AG08396 (cell line): ENCODE measurements around the gene ADAMTS13.
"Not testable (repeated sequence)": the region's sequence is repeated elsewhere in the genome, so short reads cannot be mapped to it uniquely, and the experiment has no call there.

Source experiments
- DNase-seq: peaks from one replicate; pipeline ENCODE4 v3.0.0; 2012; ENCODE audit warnings: low spot score, mixed read lengths

The ADAMTS13 gene

DNA sequence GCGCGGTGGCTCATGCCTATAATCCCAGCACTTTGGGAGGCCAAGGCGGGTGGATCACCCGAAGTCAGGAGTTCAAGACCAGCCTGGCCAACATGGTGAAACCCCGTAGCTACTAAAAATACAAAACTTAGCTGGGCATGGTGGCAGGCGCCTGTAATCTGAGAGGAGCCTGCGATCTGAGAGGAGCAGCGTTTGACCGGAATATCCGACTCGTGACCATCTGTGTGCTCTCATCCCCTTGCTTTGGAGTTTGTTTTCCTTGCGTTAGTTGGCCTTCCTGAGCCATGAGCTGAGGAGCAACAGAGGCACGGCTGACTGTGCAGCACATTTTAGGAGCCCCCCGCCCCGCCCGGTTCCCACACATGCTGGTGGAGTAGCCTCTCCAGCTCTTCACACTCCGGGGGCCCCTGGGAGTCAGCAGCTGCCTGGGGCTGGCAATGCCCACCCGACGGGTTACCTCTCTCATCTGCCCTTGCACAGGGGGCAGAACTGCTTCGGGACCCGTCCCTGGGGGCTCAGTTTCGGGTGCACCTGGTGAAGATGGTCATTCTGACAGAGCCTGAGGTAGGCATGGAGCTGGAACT is 3.0 kb downstream of the ADAMTS13 start:
- no peak for DNase-seq

DNA sequence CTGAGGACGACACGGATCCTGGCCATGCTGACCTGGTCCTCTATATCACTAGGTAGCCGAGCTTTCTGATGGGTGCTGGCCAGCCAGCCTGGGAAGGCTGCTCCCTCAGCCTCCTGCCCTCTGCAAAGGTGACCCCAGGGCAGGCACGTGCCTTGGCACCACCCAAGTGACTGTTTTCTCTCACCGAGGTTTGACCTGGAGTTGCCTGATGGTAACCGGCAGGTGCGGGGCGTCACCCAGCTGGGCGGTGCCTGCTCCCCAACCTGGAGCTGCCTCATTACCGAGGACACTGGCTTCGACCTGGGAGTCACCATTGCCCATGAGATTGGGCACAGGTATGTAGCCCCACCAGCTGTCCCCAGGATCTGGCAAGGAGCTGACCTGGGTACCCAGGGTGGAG is 3.8 kb downstream of the ADAMTS13 start:
- no peak for DNase-seq

DNA sequence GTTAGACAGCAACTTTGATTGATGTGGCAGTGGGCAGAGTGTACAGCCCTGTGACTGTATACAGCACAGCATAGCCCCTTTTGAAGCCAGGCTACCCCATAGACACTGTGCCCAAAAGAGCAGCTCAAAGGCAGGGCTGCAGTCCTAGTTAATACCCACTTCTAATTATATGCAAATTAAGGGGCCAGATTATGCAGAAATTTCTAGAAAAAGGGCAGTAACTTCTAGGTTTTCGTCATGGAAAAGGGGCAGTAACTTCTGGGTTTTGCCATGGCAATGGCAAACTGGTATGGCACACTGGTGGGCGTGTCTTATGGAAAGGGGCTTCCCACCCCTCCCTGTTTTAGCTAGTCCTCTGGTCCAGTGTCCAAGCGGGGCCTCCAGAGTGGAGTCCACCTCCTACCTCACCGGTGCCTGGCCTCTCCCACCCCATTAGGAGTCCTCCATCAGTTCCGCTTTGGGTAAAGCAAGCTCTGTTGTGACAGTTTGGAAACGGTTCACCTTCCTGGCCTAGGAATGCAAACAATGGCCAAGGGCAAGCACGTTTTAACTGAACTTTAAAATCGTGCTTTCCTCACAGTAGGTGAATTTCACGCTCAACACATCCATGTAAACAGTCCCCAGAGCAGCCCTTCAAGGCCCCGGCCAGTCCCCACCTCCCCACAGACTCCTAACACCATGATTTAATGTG is 5.6 kb downstream of the ADAMTS13 start:
- no peak for DNase-seq

DNA sequence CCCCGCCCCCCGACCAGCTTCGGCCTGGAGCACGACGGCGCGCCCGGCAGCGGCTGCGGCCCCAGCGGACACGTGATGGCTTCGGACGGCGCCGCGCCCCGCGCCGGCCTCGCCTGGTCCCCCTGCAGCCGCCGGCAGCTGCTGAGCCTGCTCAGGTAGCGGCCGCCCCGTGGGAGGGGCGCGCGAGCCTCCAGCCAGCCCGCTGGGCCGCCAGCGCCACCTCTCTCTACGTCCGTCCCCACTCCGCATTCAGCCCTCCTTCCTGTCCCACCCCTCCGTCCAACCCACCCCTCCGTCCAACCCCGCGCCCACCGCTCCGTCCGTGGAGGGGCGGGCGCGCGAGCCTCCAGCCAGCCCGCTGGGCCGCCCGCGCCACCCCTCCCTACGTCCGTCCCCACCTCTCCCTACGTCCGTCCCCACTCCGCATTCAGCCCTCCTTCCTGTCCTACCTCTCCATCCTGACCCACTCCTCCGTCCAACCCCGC is 6.5 kb downstream of the ADAMTS13 start:
- peak; percentile 51 for DNase-seq

DNA sequence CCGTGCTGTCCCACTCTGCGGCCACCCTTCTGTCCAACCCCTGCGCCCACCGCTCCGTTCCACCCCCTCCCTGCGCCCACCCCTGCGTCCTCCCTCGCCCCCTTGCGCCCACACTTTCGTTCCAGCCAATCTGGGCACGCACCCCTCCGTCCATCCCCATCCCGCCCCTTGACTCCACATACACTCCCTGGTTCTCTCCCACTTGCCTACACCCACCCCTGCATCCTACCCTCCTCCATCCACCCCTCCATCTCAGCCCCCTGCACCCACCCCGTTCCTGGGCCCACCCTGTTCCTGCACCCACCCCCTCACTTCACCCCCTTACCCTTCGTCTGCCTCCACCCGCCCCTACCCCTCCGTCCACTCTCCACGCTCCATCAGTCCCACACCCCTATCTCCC is 7.0 kb downstream of the ADAMTS13 start:
- DNase-seq = no peak

DNA sequence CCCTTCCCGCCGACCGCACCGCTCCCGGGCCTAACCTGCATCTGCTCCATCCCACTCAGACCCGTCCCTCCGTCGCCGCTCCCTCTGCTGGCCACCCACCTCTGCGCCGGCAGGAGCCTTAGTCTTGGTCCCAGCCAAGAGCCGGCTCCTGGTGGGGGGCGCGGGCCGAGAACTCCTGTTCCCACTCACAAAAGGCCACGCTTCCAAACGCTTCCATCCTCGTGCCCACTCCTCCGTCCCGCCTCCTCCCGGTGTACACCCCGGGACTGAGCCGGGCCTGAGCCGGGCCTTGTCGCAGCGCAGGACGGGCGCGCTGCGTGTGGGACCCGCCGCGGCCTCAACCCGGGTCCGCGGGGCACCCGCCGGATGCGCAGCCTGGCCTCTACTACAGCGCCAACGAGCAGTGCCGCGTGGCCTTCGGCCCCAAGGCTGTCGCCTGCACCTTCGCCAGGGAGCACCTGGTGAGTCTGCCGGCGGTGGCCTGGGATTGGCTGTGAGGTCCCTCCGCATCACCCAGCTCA is 7.5 kb downstream of the ADAMTS13 start:
- peak; percentile 68 for DNase-seq

DNA sequence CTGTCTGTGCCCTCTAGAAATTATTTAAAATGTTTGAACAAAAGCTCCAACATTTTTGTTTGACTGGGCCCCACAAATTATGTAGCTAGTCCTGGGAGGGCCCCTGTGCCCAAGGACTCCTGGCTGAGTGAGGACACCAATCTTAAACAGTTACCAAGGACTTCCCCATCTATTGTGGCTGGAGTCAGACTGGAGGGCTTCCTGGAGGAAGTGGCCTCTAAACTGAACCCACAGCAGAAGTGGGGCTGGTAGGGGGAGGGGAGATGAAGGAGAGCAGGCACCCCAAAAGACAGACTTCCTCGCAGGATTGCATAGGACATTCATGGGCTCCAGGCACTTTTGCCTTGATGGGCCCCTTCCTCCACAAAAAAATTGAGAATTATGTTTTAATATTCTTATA is 8.1 kb downstream of the ADAMTS13 start:
- DNase-seq = no peak

DNA sequence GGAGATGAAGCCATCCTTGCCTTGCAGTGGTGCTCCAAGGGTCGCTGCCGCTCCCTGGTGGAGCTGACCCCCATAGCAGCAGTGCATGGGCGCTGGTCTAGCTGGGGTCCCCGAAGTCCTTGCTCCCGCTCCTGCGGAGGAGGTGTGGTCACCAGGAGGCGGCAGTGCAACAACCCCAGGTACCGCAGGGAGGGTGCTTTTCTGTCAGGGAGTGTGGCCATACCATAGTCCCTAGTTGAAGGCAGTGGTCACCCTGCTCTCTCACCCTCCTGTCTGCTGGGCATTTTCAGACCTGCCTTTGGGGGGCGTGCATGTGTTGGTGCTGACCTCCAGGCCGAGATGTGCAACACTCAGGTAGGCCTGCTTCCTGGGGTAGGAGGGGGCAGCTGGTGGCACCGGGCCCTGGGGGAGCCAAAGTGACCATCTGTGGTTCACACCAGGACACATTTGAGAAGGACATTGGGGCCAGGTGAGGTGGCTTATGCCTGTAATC is 11.2 kb downstream of the ADAMTS13 start:
- no peak for DNase-seq

DNA sequence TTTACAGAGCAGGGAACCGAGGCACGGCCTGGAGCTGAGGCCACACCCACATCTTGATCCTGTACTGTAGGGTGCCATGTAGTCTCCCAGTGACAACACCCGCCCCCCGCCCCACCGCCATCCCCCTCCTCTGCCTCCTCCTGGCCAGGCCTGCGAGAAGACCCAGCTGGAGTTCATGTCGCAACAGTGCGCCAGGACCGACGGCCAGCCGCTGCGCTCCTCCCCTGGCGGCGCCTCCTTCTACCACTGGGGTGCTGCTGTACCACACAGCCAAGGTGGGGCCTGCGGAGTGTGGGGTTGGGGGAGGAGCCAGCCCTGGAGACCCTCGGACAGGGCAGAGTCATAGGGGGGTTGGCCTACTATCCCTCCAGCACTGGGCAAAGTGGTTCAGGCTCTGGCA is 14.5 kb downstream of the ADAMTS13 start:
- DNase-seq = no peak

DNA sequence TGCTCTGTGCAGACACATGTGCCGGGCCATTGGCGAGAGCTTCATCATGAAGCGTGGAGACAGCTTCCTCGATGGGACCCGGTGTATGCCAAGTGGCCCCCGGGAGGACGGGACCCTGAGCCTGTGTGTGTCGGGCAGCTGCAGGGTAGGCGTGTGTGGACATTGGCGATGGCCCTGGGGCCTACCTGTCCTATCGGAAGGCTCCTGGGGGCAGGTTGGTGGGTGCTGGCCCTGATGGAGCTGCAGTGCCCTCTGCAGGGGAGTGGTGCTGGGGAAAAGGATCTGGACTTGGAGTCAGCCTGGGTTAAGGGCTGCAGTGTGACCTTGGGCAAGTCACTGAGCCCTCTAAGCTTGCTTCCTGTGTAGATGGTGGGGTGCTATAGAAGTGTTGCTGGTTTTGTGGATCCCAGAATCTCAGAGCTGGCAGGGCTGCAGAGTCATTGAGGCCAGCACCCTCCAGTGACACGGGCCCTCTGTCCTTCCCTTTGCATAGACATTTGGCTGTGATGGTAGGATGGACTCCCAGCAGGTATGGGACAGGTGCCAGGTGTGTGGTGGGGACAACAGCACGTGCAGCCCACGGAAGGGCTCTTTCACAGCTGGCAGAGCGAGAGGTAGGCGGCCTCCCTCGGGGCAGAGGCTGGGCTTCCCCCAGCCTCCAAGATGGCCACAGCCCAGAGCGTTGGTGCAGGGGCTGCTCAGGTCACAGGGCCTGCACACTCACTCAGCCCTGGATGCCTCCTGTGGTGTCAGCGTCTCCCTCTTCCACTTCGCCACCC is 15.8 kb downstream of the ADAMTS13 start:
- DNase-seq = no peak

DNA sequence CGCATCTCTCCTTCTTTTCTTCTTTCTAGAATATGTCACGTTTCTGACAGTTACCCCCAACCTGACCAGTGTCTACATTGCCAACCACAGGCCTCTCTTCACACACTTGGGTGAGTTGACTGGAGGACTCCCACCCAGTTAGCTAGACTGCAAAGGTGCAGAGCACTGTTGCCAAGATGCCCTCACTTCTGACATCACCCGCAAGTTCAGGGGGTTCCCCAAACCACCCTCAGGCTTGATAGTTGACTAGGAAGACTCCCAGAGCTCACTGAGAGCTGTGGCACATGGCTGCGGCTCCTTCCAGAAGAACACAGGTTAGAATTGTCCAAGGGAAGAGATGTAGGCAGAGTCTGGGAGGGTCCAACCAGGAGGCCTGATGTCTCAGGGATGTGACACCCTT is 17.2 kb downstream of the ADAMTS13 start:
- DNase-seq = no peak

DNA sequence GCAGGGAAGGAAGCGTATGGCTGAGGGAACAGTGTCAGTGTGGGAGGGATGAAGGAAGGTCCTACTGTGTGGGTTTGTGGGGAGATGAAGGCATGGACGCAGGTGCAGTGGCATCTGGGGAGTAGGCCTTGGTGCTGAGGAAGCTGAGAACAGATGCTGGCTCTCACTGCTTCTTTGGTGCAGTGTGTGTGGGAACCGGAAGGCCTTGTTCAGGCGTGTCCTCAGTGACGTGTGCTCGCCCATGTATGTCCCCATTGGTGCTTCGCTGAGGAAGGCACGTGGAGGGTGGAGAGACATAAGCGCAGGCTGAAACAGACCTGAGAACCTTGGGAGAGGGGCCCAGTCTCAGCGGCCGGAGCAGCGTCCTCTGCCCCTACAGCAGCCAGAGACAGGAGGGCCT is 18.7 kb downstream of the ADAMTS13 start:
- no peak for DNase-seq

DNA sequence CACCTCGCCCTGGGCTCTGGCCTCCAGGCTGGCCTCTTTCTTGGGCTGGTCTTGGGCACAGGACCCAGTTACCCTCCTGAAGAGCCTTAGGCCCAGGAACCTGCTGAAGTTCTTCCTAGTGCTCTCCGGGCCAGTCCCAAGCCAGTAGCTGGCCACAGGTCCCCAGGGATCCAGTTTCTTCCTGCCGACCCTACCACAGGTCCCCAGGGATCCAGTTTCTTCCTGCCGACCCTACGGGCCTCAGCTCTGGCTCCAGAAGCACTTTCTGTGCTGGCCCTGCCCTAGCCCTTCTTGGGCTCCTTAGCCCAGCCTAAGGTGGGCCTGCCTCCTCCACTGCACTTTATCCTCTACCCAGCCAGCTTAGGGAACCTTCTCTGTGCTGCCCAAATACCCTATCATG is 19.4 kb downstream of the ADAMTS13 start:
- DNase-seq = no peak

DNA sequence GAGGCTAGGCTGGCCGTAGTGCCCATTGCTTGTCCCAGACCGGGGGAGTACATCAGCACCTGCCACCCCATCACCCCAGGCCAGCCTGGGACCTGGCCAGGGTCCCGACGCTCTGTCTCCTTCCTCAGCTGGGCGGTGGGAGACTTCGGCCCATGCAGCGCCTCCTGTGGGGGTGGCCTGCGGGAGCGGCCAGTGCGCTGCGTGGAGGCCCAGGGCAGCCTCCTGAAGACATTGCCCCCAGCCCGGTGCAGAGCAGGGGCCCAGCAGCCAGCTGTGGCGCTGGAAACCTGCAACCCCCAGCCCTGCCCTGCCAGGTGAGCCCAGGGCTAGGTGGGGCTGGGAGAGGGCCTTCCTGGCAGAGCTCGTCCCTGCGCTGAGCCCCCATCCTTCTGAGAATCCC is 21.1 kb downstream of the ADAMTS13 start:
- no peak for DNase-seq

DNA sequence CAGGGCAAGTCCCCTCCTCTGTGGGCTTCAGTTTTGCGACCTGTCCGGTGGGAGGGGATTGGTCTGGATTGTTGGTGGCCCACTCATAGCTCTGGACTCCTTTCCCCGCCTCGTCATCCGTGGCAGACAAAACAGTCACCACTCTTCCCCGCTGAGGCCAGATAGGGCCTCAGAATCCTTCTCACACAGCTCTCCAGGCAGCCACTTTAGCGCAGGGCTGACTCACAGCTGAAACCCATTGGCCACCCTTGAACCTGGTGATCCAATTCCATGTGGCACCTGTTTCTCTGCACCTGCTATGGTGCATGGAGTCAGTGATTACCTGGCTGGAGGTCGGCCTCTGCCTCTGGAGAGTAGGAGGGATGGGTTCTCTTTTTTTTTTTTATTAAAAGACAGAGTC is 21.8 kb downstream of the ADAMTS13 start:
- peak; percentile 60 for DNase-seq

DNA sequence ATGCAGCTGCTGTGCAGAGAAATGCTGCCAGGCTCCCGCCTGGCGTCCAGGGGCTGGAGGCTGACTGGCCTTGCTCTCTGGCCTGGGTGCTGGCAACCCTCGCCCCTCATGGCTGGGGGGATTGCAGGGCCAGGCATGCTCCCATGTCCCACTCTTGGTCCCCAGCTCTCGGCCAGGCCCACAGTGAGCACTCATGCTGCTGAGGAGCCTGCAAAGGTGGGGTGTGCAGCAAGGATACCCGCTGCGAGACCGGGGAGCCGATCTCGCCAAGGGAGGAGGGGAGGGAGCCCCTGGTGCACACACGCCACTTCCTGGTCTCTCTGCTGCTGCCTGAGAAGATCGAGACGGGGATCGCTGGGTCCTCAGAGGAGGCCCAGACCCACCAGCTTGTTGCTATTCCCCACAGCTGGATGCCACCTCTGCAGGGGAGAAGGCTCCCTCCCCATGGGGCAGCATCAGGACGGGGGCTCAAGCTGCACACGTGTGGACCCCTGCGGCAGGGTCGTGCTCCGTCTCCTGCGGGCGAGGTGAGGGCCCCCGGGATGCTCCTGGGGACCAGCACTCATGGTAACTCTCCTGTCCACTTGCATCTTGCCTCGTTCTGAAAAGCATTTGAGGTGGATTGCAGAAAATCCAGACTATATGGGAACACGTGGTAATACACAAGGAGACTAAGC is 23.3 kb downstream of the ADAMTS13 start:
- no peak for DNase-seq

DNA sequence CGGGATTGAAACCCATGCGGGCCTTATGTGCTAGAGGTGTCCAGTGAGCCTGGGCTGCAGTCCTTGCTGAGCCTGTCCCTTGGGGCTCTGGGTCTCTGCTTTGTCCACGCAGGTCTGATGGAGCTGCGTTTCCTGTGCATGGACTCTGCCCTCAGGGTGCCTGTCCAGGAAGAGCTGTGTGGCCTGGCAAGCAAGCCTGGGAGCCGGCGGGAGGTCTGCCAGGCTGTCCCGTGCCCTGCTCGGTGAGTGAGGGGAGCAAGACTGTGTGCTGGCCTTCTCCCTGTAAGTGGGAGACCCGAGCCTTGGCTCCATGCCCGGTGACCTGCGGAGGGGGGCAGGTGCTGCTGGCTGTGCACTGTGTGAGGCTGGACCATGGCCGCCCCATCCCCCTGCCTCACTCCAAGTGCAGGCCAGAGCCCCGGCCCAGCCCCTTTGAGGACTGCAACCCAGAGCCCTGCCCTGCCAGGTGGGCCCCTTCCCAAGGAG is 26.4 kb downstream of the ADAMTS13 start:
- no peak for DNase-seq

DNA sequence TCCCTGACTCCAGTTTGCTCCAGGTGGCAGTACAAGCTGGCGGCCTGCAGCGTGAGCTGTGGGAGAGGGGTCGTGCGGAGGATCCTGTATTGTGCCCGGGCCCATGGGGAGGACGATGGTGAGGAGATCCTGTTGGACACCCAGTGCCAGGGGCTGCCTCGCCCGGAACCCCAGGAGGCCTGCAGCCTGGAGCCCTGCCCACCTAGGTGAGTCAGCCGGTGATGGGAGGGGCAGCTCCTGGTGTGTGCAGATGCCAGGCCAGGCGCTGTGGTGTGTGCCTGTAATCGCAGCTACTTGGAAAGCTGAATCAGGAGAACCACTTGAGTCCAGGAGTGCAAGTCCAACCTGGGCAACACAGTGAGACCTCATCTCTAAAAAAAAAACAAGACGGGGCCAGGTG is 27.6 kb downstream of the ADAMTS13 start:
- DNase-seq = no peak

DNA sequence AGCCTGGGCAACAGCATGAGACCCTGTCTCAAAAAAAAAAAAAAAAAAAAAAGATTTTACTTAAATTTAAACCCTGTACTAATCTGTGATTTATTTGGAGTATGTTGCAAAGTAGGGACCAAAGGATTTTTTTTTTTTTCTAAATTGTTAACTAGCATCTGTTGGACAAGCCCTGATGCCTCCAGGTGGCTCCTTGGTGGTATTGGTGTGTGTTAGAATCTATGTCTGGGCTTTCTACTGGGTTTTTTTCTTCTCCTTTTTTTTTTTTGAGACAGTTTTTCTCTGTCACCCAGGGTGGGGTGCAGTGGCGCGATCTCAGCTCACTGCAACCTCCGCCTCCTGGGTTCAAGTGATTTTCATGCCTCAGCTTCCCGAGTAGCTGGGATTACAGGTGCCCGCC is 29.7 kb downstream of the ADAMTS13 start:
- not testable (repeated sequence) for DNase-seq

DNA sequence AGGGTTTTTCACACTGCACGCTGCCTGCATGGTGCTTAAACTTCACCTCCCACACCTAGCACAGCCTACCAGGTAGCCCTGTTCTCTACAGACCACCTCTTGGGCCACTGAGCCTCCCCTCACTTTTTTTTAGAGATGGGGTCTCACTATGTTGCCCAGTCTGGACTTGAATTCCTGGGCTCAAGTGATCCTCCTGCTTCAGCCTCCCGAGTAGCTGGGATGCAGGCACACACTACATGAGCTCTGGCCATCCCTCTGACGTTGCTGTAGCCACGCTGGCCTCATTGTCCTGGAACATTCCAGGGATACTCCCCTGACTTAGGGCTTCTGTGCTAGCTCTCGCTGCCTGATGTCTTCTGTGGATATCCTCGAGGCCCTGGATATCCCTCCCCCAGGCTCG is 30.4 kb downstream of the ADAMTS13 start:
- DNase-seq = no peak

DNA sequence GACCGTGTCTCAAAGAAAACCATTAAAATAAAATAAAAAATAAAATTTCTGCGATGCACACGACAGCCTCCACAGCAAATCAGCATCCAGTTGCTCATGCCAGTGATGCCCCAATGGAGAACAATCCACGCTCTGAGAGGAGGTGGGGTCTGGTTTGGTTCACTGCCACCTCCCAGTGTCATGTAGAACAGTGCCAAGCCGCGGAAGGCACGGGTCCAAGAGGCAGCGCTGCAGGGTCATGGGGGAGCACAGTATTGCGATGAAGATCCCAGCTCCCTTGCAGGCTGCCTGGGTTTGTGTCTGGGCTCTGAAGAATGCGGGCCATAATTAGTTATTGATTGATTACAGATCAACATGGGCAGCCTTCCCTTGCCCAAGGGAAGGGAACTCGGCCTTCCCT is 31.5 kb downstream of the ADAMTS13 start:
- no peak for DNase-seq

DNA sequence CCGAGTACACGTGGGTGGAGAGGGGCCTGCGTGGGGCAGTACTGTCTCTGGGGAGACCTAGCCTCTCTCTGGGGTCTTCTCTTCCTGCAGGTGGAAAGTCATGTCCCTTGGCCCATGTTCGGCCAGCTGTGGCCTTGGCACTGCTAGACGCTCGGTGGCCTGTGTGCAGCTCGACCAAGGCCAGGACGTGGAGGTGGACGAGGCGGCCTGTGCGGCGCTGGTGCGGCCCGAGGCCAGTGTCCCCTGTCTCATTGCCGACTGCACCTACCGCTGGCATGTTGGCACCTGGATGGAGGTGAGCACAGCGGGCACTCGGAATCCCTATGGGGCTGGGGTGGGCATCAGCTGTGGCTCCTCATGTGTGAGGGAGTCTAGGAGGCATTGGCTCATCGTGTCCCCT is 32.2 kb downstream of the ADAMTS13 start:
- DNase-seq = no peak
